Muscle layer of colon (tissue), 2 donors: ENCODE results near the gene GGTLC2.
"Not testable (repeated sequence)": the region's sequence is repeated elsewhere in the genome, so short reads cannot be mapped to it uniquely, and the experiment has no call there.

Experiments used
- H3K27ac ChIP-seq: one replicate; pipeline ENCODE4 v1.7.0; 2013; ENCODE audit warnings: low read depth, mild to moderate bottlenecking, low read length, moderate library complexity
- H3K27me3 ChIP-seq, 2 donors: one replicate each; pipeline ENCODE4 v1.7.0; 2013; ENCODE audit warnings: low read length in 2 of 2, mild to moderate bottlenecking in 2 of 2; ENCODE audit not compliant: insufficient read depth in 2 of 2, control insufficient read depth in 1 of 2
- H3K36me3 ChIP-seq: one replicate; pipeline ENCODE4 v1.7.0; 2013; ENCODE audit warnings: mild to moderate bottlenecking, low read length; ENCODE audit not compliant: insufficient read depth
- H3K4me1 ChIP-seq: one replicate; pipeline ENCODE4 v1.7.0; 2013; ENCODE audit warnings: mild to moderate bottlenecking, low read length; ENCODE audit not compliant: insufficient read depth
- H3K4me3 ChIP-seq, 2 donors: one replicate each; pipeline ENCODE4 v1.7.0; 2013; ENCODE audit warnings: low read length in 2 of 2, low read depth in 1 of 2, mild to moderate bottlenecking in 1 of 2, moderate library complexity in 1 of 2
- H3K9ac ChIP-seq: one replicate; pipeline ENCODE4 v1.7.0; 2013; ENCODE audit warnings: low read length
- H3K9me3 ChIP-seq: one replicate; pipeline ENCODE4 v1.7.0; 2013; ENCODE audit warnings: mild to moderate bottlenecking, low read length
- donor health status: abdominal sarcoma.
- donor health status: Adenocarcinoma of cecum.

Gene GGTLC2

GRCh38 chr22:22644314-22644713, at the start of gene GGTLC2:
Gene GGTLC2, plus strand, starts transcription at chr22:22644614. Its CDS starts 1,732 bp downstream, at chr22:22646346.
- not testable (repeated sequence) for H3K9me3 ChIP-seq, H3K4me1 ChIP-seq, H3K4me3 ChIP-seq, H3K9ac ChIP-seq, H3K27ac ChIP-seq, H3K27me3 ChIP-seq, H3K36me3 ChIP-seq

- H3K9me3 ChIP-seq: no peaks in the 10 kb centered on the region
- H3K36me3 ChIP-seq: no peaks in the 10 kb centered on the region
- no peak overlapping the region for H3K4me3 ChIP-seq
- H3K27me3 ChIP-seq: no peaks in the 10 kb centered on the region
- no peaks in the 10 kb centered on the region for H3K4me1 ChIP-seq
- no peak overlapping the region for H3K9ac ChIP-seq
- H3K27ac ChIP-seq: no peak overlapping the region
These were observed 49.2 kb upstream of the GGTLC2 start for GRCh38 chr22:22595001-22595835.

- H3K9me3 ChIP-seq: no peaks in the 10 kb centered on the region
- H3K27ac ChIP-seq: no peak overlapping the region
- H3K27me3 ChIP-seq: no peaks in the 10 kb centered on the region
- H3K4me1 ChIP-seq: no peaks in the 10 kb centered on the region
- no peak overlapping the region for H3K9ac ChIP-seq
- H3K36me3 ChIP-seq: no peaks in the 10 kb centered on the region
- no peak overlapping the region for H3K4me3 ChIP-seq
These were observed 46.3 kb upstream of the GGTLC2 start for GRCh38 chr22:22598144-22598543.

- Histone ChIP-seq H3K36me3 (no peaks in the 10 kb centered on the region), H3K27me3 (no peaks in the 10 kb centered on the region), H3K9me3 (no peaks in the 10 kb centered on the region), H3K4me1 (no peaks in the 10 kb centered on the region), H3K4me3 (no peak overlapping the region), H3K9ac (no peak overlapping the region), H3K27ac (no peak overlapping the region)
These were observed 45.2 kb upstream of the GGTLC2 start for GRCh38 chr22:22599248-22599647.

- no peaks in the 10 kb centered on the region for H3K9me3 ChIP-seq
- H3K27me3 ChIP-seq: no peaks in the 10 kb centered on the region
- no peaks in the 10 kb centered on the region for H3K4me1 ChIP-seq
- H3K4me3 ChIP-seq: no peak overlapping the region
- no peak overlapping the region for H3K9ac ChIP-seq
- H3K27ac ChIP-seq: no peak overlapping the region
- H3K36me3 ChIP-seq: no peaks in the 10 kb centered on the region
These were observed 43.7 kb upstream of the GGTLC2 start for GRCh38 chr22:22600531-22601261.

GRCh38 chr22:22603470-22603947, 40.9 kb upstream of the GGTLC2 start:
- no peak overlapping the region for H3K27ac ChIP-seq
- H3K9me3 ChIP-seq: no peaks in the 10 kb centered on the region
- H3K36me3 ChIP-seq: no peaks in the 10 kb centered on the region
- no peak overlapping the region for H3K9ac ChIP-seq
- H3K27me3 ChIP-seq: no peaks in the 10 kb centered on the region
- no peaks in the 10 kb centered on the region for H3K4me1 ChIP-seq
- H3K4me3 ChIP-seq: no peak overlapping the region

GRCh38 chr22:22604326-22605073, 39.9 kb upstream of the GGTLC2 start:
- no peak overlapping the region for H3K27ac ChIP-seq
- no peak overlapping the region for H3K9ac ChIP-seq
- no peaks in the 10 kb centered on the region for H3K9me3 ChIP-seq
- no peaks in the 10 kb centered on the region for H3K4me1 ChIP-seq
- H3K4me3 ChIP-seq: no peak overlapping the region
- H3K36me3 ChIP-seq: no peaks in the 10 kb centered on the region
- H3K27me3 ChIP-seq: no peaks in the 10 kb centered on the region

GRCh38 chr22:22605074-22605404, 39.4 kb upstream of the GGTLC2 start:
- no peaks in the 10 kb centered on the region for H3K4me1 ChIP-seq
- no peak overlapping the region for H3K27ac ChIP-seq
- H3K36me3 ChIP-seq: no peaks in the 10 kb centered on the region
- no peak overlapping the region for H3K9ac ChIP-seq
- no peaks in the 10 kb centered on the region for H3K27me3 ChIP-seq
- no peak overlapping the region for H3K4me3 ChIP-seq
- H3K9me3 ChIP-seq: no peaks in the 10 kb centered on the region

GRCh38 chr22:22608022-22608421, 36.4 kb upstream of the GGTLC2 start:
- H3K27me3 ChIP-seq, H3K4me3 ChIP-seq, H3K9me3 ChIP-seq, H3K9ac ChIP-seq, H3K4me1 ChIP-seq, H3K27ac ChIP-seq, H3K36me3 ChIP-seq: not testable (repeated sequence)

GRCh38 chr22:22609291-22609690, 35.1 kb upstream of the GGTLC2 start:
- Histone ChIP-seq H3K9ac (no peak overlapping the region), H3K27me3 (no peaks in the 10 kb centered on the region), H3K4me3 (no peak overlapping the region), H3K4me1 (no peaks in the 10 kb centered on the region), H3K36me3 (no peaks in the 10 kb centered on the region), H3K27ac (no peak overlapping the region), H3K9me3 (no peaks in the 10 kb centered on the region)

- Histone ChIP-seq H3K27me3 (no peaks in the 10 kb centered on the region), H3K27ac (no peak overlapping the region), H3K9ac (no peak overlapping the region), H3K9me3 (no peaks in the 10 kb centered on the region), H3K36me3 (no peaks in the 10 kb centered on the region), H3K4me3 (no peak overlapping the region), H3K4me1 (no peaks in the 10 kb centered on the region)
These were observed 31.9 kb upstream of the GGTLC2 start for GRCh38 chr22:22612516-22612915.
